ENCODE data around the gene TMPRSS4.

The TMPRSS4 gene

DNA sequence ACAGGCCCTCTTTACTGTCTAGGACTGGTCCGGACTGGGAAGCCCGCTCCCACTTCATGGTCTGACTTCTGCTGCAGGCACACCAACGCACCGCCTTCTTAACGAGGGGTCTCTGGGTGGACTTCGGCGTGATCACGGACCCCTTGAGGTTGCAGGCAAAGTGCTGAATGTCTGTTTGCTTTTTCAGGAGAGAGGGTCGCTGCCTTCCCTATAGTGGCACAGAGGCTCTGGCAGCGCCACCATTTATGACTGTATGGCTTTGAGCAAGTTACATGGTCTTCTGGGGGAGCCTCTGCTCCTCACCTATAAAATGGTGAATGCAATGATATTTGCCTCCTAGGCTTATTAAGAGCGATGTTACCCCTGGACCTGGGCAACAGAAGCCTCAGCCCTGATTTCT is 77.1 kb downstream of the TMPRSS4 start:
- no peak for DNase-seq (ENCODE audit: low read depth, low spot score)

DNA sequence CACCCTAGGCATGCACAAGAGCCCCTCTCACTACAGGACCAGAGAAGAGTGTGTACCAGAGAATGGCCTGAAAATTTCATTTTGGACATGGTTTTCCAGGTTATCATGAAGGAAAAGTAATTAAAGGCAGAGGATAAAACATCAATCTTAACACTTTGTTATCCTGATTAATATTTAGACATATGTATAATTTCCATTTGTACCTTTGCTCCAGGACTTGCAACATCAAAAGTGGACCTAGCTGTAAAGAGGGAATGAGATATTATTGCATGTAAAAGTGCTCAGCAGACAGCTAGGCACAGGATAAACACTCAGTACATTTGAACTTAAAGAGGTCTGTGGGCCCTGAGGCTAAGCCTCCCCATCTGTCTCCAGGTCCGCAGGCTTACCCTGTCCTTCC is 77.8 kb downstream of the TMPRSS4 start:
- DNase-seq (ENCODE audit: low read depth, low spot score): no peak

DNA sequence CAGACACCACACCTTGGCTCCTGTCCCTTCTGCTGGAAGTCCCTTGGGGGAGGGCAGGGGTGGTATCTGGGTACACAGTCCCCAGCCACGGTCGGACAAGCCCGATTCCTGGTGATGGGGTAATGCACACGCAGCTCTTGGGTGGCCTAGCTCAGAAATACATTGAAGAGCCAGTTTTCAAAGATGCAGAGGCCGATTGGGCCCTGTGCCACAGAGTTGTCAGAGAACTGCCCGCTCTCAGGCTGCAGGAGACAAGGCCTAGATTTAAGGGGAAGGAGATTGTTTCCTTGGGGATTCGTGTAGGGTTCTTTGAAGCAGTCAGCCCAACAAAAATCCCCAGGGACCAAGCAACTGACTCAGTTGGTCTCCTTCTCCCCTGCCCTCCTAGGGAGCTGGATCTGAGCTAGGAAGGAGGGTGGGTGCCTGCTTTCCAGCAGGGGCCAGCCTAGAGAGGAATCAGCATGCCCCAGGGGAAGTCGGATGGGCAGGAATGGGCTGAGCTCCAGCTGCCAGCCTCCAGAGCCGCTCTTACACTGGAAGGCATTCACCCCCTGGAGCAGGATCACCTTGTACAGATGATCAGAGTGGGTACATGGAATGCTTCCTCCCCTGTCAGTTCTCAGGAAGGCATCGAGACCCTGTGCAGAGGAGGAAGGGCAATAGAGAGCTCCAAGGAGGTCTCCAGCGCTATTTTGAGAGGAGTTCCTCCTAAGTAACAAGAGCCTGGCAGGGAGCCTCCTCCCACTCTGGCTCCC is 79.1 kb downstream of the TMPRSS4 start:
- no peak for DNase-seq (ENCODE audit: low read depth, low spot score)

DNA sequence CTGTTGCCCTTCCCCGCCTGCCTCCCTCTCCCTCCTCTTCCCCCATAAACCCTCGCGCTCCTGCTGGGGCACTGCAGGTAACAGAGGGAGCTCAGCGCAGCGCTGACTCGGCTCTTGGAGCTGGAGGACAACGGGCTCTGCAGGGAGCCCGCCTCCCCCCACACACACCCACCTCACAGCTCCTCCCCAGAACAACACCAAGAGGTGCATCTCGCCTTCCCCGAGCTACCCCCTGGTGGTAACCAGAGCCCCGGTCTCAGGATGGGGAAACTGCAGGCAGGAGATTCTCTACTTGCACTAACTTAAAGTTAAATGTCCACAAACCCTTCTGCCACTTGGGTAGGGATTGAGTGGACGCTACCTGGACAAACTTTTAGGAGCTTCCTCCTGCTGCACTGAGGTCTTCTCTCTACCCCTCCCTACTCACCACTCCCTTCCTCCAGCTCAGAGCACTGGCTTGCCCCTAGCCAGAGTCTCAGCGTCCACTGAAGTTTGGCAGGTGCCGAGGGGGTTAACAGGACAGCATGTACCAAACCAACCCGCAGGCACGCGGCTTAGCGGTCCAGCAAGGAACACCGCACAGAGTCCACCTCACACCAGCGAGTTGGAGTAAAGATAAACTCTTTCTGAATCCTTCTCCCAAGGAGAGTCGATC is 79.8 kb downstream of the TMPRSS4 start:
- DNase-seq (ENCODE audit: low read depth, low spot score): no peak

DNA sequence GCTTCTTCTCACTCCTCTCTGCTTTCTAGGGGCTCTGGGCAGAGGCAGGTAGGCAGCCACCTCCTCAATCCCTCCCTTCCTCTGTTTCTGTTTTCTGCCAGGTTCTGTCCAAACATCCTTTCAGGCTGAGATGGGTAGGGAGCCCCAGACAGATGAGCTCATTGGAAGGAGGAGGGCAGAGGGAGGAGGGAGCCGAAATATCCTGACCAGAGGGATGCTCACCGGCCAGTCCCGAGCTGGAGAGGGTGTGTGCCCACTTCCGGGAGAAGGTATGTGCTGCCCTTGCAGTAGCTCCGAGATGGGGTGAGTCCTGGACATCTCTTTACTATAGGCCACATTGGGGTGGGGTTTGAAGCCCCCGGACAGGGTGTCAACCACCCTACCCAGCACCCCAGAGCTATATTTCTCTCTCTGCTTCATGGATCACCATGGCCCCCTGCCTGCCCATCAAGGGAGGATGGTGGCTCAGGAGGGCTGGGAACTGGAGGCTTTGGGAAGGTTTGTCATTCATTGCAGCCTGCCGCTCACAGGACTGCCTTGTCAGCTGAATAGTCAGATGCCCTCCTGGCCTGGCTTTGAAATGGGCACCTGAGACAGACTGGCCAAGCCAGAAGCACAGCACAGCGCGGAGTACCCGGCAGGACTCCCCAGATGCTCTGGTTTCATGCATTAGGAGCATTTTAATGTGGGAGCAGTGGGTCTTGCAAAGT is 80.5 kb downstream of the TMPRSS4 start:
- no peak for DNase-seq (ENCODE audit: low read depth, low spot score)

DNA sequence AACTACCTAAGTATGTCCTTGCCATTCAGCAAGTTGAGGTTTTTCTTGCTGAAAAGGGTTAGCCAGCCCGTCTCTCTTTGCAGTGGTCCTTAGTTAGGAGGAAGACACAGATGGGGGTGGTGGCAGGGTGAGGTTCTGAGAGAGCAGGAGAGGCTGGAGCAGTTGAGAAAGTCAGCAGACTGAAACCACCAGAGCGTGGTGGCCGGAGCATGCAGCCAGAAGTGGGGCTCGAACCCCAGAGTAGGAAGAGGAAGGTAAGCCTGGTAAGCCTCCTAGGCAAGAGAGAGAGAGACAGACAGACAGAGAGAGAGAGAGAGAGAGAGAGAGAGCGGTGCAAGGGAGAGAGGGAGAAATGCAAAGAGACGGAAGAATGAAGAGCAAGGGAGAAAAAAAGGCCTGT is 84.9 kb downstream of the TMPRSS4 start:
- DNase-seq (ENCODE audit: low read depth, low spot score): no peak

DNA sequence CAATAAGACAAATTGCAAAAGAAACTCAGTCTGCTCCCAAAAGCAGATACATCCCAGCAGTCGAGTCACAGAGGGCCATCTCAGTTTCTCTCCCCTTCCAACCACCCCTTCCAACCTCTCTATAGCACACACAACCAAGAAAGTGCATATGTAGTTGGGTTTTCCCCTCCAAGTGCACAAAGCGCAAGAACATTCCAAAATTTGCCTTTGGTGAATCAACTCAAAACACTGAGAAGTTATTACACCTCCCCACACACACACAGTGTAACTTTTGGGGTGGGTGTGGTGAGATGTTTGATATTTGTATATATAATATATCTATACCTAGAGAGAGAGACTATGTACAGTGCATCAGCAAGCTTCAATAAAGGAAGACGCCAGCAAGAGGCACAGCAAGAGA is 86.0 kb downstream of the TMPRSS4 start:
- no peak for DNase-seq (ENCODE audit: low read depth, low spot score)

DNA sequence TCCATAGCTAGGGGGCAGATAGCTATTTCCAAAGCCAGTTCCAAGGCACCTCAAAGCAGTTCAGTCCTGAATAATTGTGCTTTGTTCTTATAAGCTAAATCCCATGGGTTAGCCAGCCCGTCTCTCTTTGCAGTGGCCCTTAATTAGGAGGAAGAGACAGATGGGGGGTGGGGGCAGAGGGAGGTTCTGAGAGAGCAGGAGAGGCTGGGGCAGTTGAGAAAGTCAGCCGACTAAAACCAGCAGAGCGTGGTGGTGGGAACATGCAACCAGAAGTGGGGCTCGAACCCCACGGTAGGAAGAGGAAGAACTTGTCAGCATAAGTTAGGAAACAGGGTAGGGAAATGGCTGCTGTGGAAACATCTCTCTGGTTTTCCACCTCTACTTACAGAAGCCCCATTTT is 86.6 kb downstream of the TMPRSS4 start:
- DNase-seq (ENCODE audit: low read depth, low spot score): no peak

DNA sequence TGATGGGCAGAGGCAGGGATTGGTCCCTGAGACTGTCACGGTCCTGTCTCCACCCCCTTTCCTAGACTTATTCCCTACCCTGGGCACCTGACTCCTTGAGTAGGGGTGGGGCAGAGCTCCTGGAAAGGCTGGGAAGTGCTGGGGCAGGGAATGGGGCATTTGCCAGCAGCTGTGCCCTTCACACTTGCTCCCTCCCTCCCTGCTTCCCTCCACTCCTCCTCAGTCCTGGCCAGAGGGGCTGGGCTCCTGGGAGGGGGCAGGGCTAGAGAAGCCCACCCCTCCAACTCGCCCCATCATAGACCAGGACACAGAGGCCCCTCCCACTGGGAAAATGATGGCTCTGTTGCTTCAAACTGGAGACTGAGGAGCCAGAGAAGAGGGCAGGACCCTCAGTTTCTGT is 88.0 kb downstream of the TMPRSS4 start:
- no peak for DNase-seq (ENCODE audit: low read depth, low spot score)

DNA sequence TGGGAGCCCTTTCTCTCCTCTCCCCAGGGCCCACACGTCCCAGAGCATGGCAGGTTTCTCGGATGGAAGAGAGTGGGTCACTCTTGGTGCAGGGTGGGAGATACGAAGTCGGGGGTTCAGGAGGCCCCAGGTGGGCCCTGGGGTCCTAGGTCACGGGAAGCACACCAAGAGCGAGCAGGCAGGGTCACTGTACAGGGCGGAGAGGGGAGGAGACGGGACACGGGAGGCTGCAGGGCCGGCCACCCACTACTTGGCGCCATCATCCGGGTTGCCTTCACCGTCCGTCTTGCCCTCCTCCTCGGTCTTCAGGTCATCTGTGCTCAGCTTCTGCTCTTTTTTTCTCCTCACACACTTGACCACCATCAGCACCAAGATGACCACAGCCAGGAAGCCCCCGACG is 89.8 kb downstream of the TMPRSS4 start:
- no peak for DNase-seq (ENCODE audit: low read depth, low spot score)

DNA sequence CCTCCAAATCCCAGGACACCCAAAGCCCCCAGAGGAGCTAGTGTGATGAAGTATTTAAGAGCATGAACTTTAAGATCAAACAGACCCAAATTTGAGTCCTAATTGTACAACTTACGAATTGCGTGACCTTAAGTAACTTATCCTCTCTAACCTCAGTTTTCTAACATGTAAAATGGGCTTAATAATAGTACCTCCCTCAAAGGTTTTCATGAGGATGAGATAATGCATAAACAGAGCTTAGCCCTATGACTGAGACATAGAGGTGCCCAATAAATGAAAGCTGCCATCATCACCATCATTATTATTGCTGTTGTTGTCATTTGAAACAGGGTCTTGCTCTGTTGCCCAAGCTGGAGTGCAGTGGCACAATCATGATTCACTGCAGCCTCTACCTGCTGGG is 90.4 kb downstream of the TMPRSS4 start:
- DNase-seq (ENCODE audit: low read depth, low spot score): no peak

DNA sequence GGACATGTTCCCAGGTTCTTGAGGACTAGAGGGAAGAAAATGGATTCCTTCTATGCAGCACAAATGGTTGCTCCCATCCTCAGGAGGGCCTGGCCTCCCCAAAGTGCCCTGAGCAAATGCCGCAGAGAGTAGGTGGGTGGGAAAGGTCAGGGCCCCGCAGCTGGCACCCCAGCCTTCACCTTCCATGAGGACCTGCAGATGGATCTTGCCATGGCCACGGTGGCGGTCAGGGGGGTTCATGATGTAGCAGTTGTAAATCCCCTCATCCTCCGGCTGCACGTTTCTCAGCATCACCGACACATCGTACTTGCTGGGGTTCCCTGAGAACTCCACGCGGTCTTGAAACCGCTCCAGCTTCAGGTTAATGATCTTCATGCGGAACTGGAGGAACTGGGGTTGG is 91.0 kb downstream of the TMPRSS4 start:
- no peak for DNase-seq (ENCODE audit: low read depth, low spot score)

DNA sequence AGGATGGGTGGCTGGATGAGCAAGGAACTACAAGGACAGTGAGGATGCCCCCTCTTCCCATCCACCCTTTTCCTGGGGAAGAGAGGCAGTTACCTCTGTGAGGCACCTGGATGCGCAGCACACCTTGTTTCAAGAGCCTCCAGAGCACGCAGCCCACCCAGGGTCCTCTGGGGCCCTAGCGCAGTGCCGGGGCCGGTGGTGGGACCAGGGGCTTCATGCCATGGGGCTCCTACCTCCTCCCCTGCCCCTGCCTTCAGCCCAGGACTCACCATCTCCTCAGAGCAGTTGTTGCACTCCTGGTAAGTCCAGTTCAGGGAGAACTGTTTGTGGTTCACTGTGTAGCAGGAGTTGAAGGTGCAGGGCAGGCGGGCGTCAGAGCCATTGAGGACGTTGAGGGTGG is 91.4 kb downstream of the TMPRSS4 start:
- no peak for DNase-seq (ENCODE audit: low read depth, low spot score)

DNA sequence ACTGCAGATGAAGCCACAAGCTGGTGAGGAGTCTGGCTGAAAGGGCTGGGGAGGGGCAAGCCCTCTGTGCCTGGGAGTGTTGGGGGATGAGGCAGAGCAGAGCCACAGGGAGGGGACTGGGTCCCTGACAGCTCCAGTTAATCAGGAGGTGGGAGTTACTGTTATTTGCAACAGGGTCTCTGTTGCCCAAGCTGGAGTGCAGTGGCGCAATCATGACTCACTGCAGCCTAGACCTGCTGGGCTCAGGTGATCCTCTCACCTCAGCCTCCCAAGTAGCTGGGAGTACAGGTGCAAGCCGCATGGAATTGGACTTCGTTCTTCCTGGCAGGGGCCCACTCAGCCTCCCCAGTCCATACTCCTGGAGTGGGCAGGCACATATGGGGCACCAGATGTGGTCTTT is 91.9 kb downstream of the TMPRSS4 start:
- DNase-seq (ENCODE audit: low read depth, low spot score): no peak

DNA sequence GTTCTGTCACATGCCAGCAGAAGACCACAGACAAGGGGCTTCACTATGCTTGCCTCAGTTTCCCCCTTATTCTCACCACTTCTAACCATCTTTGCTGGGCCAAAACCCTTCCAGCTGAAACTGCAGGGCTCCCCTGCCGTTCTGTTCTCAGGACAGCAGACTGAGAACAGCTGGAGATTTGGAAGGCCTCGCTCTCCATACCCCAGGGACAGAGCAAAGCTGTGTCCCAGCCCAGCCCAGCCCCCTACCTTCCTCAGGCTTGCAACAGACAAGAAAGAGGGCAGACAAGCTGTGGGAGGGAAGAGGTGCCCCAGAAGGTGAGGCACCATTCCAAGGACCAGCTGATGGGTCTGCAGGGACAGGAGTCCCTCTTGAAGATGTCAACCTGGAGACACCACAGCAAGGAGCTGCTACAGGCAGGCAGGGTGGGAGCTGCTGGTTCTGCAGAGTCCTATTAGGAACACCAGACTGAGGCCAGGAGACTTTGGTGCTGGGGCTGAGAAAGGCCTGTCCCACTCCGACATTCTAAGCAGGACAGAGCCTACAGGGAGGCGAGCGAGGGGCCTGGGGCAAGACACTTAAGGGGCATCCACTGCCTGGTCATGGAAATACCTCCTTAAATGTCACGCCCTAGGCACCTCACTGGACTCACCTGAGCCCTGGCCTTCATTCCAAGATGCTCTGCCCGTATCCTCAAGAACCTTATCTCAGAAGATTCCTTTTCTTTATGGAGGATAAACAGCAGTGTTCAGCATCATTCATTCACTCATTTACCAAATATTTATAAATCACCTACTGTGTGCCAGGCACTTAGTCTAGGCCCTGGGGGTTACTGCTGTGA is 92.6 kb downstream of the TMPRSS4 start:
- DNase-seq (ENCODE audit: low read depth, low spot score): no peak

DNA sequence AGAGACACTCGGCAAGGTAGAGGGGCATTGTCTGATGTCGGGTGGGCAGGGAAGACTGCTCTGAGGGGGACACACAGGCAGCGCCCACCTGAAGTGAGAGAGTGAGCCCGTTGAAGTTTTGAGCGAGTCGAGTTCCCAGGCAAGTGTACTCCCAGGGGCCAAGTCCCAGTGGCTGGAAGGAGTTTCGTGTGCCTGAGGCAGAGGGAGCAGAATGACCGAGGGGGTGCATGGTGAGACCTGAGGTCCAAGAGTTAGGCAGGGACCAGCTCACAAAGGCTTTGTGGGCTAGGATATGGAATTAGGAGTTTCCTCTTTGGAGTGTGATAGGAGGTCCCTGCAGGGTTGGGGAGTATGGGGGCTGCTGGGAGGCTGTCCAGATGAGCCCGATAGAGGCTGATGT is 93.4 kb downstream of the TMPRSS4 start:
- DNase-seq (ENCODE audit: low read depth, low spot score): no peak

DNA sequence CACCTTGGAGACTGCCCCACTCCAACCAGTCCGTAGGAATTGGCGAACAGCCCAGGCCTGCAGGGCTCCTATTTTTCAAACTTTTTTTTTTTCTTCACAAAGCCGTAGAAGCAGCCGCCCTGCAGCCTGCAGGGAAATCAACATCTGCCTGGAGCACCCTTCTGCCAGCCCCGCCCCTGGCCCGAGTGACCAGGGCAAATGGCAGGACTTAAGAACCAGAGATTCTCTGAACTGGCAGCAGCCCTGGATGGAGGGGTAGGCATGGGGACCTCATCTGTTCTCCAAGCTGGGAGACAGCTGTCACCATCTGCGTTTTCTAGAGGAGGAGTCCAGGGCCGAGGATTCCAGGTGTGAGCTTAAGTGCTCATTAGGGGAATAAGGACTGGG is 94.0 kb downstream of the TMPRSS4 start:
- no peak for DNase-seq (ENCODE audit: low read depth, low spot score)

Data from activated naive CD8-positive, alpha-beta T cell treated with anti-CD3 and anti-CD28 coated beads, Interleukin-2, amount 50 U/mL, for 16 hours (primary cell).